Measurements from ENCODE around the gene GPALPP1.
A peak's percentile ranks its signal among the peaks of the same experiment; 100 is the strongest.
"Not testable (repeated sequence)": the region's sequence is repeated elsewhere in the genome, so short reads cannot be mapped to it uniquely, and the experiment has no call there.

The GPALPP1 gene

DNA sequence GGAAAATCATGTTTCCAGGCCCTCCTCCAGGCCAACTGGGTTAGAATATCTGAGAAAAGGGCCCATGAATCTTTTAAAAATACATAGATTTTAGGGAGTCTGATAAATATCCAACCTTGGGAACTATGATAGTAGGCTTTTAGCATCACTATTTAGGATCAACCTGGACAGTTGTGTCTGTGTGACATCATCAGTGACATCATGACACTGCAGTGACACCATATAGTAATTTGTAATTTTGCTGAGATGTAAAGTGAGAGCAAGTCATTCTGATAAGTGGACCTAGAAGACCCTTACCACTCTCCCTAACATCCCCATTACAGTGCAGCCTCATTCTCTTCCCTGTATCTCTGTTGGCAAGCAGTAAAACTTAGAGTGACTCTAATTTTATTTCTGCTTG lies 14.1 kb downstream of the GPALPP1 start:
- no peak for TF ChIP-seq POLR2A (IDR thresholded peaks at IDR 0.05; ENCODE audit: low read depth, low read length)
- TF ChIP-seq POU2F2 (IDR thresholded peaks at IDR 0.05; ENCODE audit: low read depth, low read length) = no peak
- no peak for TF ChIP-seq POLR2AphosphoS5 (IDR thresholded peaks at IDR 0.05; ENCODE audit: low read depth, low read length)
- no peak for TF ChIP-seq PAX5 (IDR thresholded peaks at IDR 0.05; ENCODE audit: insufficient read depth, low read length, severe bottlenecking)
- TF ChIP-seq TAF1 (IDR thresholded peaks at IDR 0.05; ENCODE audit: low read depth, low read length) = no peak
- TF ChIP-seq SPI1 (IDR thresholded peaks at IDR 0.05; ENCODE audit: low read depth, low read length) = no peak
- FAIRE-seq = no peak
- no peak for DNase-seq (ENCODE audit: insufficient read length, low spot score)

DNA sequence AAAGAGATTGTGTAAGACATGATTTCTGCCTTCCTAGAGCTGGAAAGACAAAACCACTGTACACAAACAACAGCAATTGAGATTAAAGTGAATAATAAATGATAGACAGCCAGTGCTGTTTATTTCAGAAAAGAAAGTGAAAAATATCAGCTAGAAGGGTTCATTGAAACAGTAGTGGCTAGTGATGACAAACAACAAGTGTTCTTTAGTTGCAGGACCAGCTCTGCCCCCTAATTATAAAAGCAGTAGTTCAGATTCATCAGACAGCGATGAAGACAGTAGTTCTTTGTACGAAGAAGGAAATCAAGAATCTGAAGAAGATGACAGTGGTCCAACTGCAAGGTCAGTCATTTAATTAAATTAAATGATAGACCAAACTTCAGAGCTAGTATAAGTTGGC lies 14.8 kb downstream of the GPALPP1 start:
- TF ChIP-seq POLR2AphosphoS5 (IDR thresholded peaks at IDR 0.05; ENCODE audit: low read depth, low read length) (no peak), SPI1 (IDR thresholded peaks at IDR 0.05; ENCODE audit: low read depth, low read length) (no peak), POU2F2 (IDR thresholded peaks at IDR 0.05; ENCODE audit: low read depth, low read length) (no peak), PAX5 (IDR thresholded peaks at IDR 0.05; ENCODE audit: insufficient read depth, low read length, severe bottlenecking) (no peak), POLR2A (IDR thresholded peaks at IDR 0.05; ENCODE audit: low read depth, low read length) (no peak), TAF1 (IDR thresholded peaks at IDR 0.05; ENCODE audit: low read depth, low read length) (no peak)
- DNase-seq (ENCODE audit: insufficient read length, low spot score) (no peak), FAIRE-seq (no peak)

DNA sequence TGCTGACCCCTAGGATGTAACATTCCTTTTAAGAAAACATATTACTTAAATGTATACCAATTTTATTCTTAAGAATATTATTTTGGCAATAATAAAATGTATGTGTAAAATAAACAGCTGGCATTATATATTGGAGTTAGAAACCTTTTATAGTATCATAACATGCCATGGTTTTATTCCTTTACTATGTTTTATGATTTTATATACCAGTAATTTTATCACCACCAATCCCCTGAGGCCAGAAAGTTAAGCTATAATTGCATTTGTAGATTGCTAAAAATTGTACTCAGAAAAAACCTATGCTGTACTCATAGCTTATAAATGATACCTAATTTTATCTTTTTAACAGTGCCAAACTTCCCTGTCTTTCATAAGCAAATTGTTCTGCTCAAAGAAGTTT lies 17.9 kb downstream of the GPALPP1 start:
- TF ChIP-seq PAX5 (IDR thresholded peaks at IDR 0.05; ENCODE audit: insufficient read depth, low read length, severe bottlenecking) = no peak
- TF ChIP-seq POLR2AphosphoS5 (IDR thresholded peaks at IDR 0.05; ENCODE audit: low read depth, low read length) = no peak
- no peak for TF ChIP-seq POU2F2 (IDR thresholded peaks at IDR 0.05; ENCODE audit: low read depth, low read length)
- no peak for TF ChIP-seq POLR2A (IDR thresholded peaks at IDR 0.05; ENCODE audit: low read depth, low read length)
- no peak for TF ChIP-seq TAF1 (IDR thresholded peaks at IDR 0.05; ENCODE audit: low read depth, low read length)
- no peak for TF ChIP-seq SPI1 (IDR thresholded peaks at IDR 0.05; ENCODE audit: low read depth, low read length)
- FAIRE-seq (no peak), DNase-seq (ENCODE audit: insufficient read length, low spot score) (no peak)

DNA sequence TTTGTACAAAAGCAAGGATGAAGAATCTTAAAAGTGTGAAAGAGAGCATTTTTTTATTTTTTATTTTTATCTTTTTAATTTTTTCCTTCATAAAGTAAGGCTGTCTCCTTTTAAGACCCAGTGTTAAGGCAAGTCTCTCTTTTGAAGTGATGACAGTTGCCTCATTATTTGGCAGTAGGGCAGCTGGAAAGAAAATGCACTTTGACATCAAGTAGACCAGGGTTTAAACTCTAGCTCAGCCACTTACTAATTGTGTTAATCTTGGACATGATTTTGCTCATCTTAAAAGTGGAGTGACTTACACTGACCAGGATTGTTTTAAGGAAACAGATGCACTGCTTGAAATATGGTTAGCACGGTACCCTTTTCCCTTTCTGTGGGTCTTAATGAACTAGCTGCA lies 18.5 kb downstream of the GPALPP1 start:
- DNase-seq (ENCODE audit: insufficient read length, low spot score) (no peak), FAIRE-seq (no peak)
- TF ChIP-seq SPI1 (IDR thresholded peaks at IDR 0.05; ENCODE audit: low read depth, low read length) (no peak), PAX5 (IDR thresholded peaks at IDR 0.05; ENCODE audit: insufficient read depth, low read length, severe bottlenecking) (no peak)

DNA sequence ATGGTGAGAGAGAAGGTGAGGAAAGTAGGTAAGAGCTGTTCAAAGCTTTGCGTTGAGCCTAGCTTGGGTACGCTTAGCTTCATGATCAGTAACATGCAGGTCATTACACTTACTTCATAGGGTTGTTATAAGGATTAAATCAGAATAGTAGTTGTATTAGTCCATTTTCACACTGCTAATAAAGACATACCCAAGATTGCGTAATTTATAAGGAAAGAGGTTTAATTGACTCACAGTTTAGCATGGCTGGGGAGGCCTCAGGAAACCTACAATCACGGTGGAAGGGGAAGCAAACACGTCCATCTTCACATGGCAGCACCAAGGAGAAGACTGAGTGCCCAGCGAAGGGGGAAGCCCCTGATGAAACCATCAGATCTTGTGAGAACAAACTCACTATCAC lies 21.9 kb downstream of the GPALPP1 start:
- DNase-seq (ENCODE audit: insufficient read length, low spot score) (no peak), FAIRE-seq (no peak)
- no peak for TF ChIP-seq POLR2AphosphoS5 (IDR thresholded peaks at IDR 0.05; ENCODE audit: low read depth, low read length)
- no peak for TF ChIP-seq TAF1 (IDR thresholded peaks at IDR 0.05; ENCODE audit: low read depth, low read length)
- TF ChIP-seq PAX5 (IDR thresholded peaks at IDR 0.05; ENCODE audit: insufficient read depth, low read length, severe bottlenecking) = no peak
- TF ChIP-seq SPI1 (IDR thresholded peaks at IDR 0.05; ENCODE audit: low read depth, low read length) = no peak
- TF ChIP-seq POU2F2 (IDR thresholded peaks at IDR 0.05; ENCODE audit: low read depth, low read length) = no peak
- no peak for TF ChIP-seq POLR2A (IDR thresholded peaks at IDR 0.05; ENCODE audit: low read depth, low read length)

DNA sequence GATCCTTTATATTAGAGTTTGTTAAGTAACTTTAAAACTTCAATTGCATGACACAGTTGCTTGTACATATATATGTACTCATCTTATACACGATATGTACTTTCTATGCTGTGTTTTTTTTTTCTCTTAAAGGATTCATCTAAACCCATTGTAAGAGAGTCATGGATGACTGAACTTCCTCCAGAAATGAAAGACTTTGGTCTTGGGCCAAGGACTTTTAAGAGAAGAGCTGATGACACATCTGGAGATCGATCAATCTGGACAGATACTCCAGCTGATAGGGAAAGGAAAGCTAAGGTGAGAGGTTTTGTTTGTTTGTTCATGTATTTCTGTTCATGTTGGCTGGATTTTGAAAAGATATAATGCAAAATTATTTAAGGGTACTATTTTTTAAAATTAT lies 26.0 kb downstream of the GPALPP1 start:
- no peak for DNase-seq (ENCODE audit: insufficient read length, low spot score)
- FAIRE-seq = no peak

DNA sequence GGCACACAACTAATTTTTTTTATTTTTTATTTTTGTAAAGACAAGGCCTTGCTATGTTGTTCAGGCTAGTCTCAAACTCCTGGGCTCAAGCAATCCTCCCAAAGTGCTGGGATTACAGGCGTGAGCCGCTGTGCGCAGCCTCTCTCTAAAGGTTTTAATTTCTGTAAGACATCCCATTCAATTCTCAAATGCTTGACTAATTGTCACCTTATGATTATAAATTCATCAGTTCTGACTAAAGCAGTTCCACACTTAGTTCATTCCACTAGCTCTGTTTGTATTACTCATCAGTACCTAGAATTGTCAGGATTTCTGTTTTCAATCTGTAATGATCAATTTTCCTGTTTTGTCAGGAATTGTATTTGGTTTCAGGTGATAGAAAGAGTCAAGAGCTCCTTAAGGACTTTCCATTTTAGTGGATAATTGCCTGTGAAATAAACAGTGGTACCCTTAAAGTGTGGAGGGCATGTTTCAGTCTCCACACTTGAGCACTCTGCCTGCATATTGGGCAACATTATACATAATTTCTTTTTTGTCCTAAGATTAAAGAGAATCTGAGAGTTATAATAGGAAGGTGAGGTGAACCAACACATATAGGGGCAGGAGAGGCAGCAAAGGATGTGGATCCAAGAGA lies 27.6 kb downstream of the GPALPP1 start:
- no peak for DNase-seq (ENCODE audit: insufficient read length, low spot score)
- FAIRE-seq = no peak
- TF ChIP-seq POLR2A (IDR thresholded peaks at IDR 0.05; ENCODE audit: low read depth, low read length) (no peak), TAF1 (IDR thresholded peaks at IDR 0.05; ENCODE audit: low read depth, low read length) (no peak), POLR2AphosphoS5 (IDR thresholded peaks at IDR 0.05; ENCODE audit: low read depth, low read length) (no peak), PAX5 (IDR thresholded peaks at IDR 0.05; ENCODE audit: insufficient read depth, low read length, severe bottlenecking) (no peak), POU2F2 (IDR thresholded peaks at IDR 0.05; ENCODE audit: low read depth, low read length) (no peak), SPI1 (IDR thresholded peaks at IDR 0.05; ENCODE audit: low read depth, low read length) (no peak)

More for the DNA sequence above, 26.0 kb downstream of the GPALPP1 start:
- TF ChIP-seq POLR2A (IDR thresholded peaks at IDR 0.05; ENCODE audit: low read depth, low read length) (no peak), SPI1 (IDR thresholded peaks at IDR 0.05; ENCODE audit: low read depth, low read length) (no peak), POU2F2 (IDR thresholded peaks at IDR 0.05; ENCODE audit: low read depth, low read length) (no peak), POLR2AphosphoS5 (IDR thresholded peaks at IDR 0.05; ENCODE audit: low read depth, low read length) (no peak), TAF1 (IDR thresholded peaks at IDR 0.05; ENCODE audit: low read depth, low read length) (no peak), PAX5 (IDR thresholded peaks at IDR 0.05; ENCODE audit: insufficient read depth, low read length, severe bottlenecking) (no peak)

DNA sequence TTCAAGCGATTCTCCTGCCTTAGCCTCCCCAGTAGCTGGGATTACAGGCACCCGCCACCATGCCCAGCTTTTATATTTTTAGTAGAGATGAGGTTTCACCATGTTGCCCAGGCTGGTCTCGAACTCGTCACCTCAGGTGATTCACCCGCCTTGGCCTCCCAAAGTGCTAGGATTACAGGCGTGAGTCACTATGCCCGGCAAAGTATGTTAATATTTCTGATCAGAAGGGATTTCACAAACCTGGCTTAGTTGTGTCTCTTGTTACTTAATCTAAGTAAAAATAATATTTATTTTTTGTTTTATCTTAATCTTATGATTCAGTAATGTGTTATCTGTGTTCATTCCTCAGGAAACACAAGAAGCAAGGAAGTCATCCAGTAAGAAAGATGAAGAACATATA lies 30.6 kb downstream of the GPALPP1 start:
- not testable (repeated sequence) for FAIRE-seq

DNA sequence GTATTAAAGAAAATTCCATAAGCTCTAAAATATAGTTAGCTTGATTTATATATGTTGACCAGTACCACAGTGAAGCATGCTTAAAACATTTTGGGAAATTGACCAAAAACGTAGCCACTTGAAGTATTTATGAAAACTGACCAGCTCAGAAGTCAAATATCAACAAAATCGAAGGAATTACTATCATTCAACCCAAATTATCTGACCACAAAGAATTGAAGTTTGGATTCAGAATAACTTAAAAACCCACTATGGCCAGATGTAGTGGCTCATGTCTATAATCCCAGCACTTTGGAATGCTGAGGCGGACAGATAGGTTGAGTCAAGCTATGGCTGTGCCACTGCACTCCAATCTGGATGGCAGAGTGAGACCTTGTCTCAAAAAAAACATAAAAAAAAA lies 31.9 kb downstream of the GPALPP1 start:
- DNase-seq (ENCODE audit: insufficient read length, low spot score) (no peak), FAIRE-seq (peak; percentile 26)
- TF ChIP-seq POLR2AphosphoS5 (IDR thresholded peaks at IDR 0.05; ENCODE audit: low read depth, low read length) = no peak

More for the DNA sequence above, 30.6 kb downstream of the GPALPP1 start:
- DNase-seq (ENCODE audit: insufficient read length, low spot score) = not testable (repeated sequence)

DNA sequence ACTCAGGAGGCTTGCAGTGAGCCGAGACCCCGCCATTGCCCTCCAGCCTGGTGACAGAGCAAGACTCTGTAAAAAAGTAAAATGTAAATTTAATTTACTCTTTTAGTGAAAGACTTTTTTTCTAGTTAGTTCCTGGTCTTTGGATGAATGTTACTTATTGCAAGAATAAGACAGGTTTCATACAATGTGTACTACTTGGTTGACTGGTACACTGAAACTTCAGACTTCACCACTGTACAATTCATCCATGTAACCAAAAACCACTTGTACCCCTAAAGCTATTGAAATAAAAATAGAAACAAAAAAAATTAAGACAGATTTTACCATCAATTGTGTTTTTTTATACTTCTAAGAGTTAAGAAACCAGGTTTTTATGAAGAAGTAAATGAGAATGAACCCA lies 35.5 kb downstream of the GPALPP1 start:
- DNase-seq (ENCODE audit: insufficient read length, low spot score) (no peak), FAIRE-seq (no peak)
- TF ChIP-seq POLR2AphosphoS5 (IDR thresholded peaks at IDR 0.05; ENCODE audit: low read depth, low read length) (no peak), POLR2A (IDR thresholded peaks at IDR 0.05; ENCODE audit: low read depth, low read length) (no peak), TAF1 (IDR thresholded peaks at IDR 0.05; ENCODE audit: low read depth, low read length) (no peak), SPI1 (IDR thresholded peaks at IDR 0.05; ENCODE audit: low read depth, low read length) (no peak), PAX5 (IDR thresholded peaks at IDR 0.05; ENCODE audit: insufficient read depth, low read length, severe bottlenecking) (no peak)

DNA sequence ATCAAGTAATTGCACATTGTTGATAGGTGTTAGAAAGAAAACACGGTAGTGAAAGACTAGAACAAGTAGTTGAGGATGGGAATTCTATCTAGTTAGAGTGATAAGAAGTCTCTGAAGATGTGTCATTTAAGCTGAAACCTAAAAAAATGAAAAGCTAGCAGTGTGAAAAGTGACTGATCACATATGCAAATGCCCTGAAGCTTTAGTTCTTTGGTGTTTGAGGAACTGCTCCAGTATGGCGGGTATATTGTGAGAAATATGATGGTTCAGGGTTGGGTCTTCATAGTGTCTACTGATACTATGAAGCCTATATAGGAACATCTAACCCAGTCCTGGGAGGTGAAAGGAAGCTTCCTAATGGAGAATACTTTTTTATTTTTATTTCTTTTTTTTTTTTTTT lies 45.0 kb downstream of the GPALPP1 start:
- TF ChIP-seq POLR2AphosphoS5 (IDR thresholded peaks at IDR 0.05; ENCODE audit: low read depth, low read length) = no peak
- TF ChIP-seq POU2F2 (IDR thresholded peaks at IDR 0.05; ENCODE audit: low read depth, low read length) = no peak
- TF ChIP-seq TAF1 (IDR thresholded peaks at IDR 0.05; ENCODE audit: low read depth, low read length) = no peak
- TF ChIP-seq SPI1 (IDR thresholded peaks at IDR 0.05; ENCODE audit: low read depth, low read length) = peak; percentile 69
- FAIRE-seq = no peak
- DNase-seq (ENCODE audit: insufficient read length, low spot score) = no peak
